ELF-1 (cell line): ENCODE data around the gene RASA3.

Source experiments
- DNase-seq: peaks from one replicate; pipeline ENCODE4 v3.0.0-alpha.2; 2016; ENCODE audit warnings: low read depth, low spot score

The RASA3 gene

DNA sequence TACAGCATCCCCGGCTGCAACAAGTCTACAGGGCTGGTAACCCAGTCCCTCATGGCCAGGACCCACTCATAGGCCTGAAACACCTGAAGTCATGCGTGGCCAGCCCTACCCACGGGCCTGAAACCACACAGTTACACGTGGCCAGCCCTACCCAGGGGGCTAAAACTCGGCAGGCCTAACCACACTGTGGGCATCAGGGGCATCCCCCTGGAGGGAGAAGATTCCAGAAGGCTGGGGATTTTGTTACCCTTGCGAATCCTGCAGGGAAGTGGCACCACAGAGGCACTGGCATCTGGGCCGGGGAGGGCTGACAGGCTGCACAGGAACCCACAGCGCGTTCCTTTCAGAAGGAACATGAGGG lies 110.1 kb downstream of the RASA3 start:
- DNase-seq, result no peak

DNA sequence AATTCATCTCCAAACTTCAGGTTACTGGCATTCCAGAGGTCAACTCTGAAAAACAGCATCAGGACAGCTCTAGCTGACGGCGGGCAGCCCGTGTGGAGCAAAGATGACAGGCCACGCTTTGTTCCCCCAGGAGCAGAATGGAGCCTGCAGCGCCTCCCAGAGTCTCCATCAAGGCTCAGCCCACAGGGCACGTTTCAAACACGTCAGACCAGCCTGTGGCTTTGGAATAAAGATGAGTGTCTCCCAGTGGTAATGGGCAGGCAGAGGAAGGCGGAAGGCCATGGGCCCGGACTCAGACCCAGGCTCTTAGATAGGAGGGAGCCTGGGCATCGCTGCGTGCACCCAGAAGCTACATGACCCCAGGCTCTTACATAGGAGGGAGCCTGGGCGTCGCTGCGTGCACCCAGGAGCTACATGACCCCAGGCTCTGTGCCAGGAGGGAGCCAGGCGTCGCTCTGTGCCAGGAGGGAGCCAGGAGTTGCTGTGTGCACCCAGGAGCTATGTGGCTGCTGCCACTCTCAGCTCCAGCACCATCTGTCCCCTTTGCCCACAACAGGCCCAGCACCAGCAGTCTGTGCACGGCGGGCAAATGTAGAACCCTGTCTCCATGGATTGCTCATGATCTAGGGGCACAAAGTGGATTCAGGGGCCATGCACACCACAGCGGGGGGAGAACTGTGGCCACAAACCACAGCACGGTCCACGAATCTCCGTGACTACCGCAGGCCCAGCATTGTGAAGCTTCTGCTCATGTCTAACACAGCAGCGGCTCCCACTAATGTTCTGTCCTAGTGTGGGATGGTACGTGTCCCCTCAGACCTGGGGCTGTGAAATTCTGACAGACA lies 110.7 kb downstream of the RASA3 start:
- DNase-seq, result no peak

DNA sequence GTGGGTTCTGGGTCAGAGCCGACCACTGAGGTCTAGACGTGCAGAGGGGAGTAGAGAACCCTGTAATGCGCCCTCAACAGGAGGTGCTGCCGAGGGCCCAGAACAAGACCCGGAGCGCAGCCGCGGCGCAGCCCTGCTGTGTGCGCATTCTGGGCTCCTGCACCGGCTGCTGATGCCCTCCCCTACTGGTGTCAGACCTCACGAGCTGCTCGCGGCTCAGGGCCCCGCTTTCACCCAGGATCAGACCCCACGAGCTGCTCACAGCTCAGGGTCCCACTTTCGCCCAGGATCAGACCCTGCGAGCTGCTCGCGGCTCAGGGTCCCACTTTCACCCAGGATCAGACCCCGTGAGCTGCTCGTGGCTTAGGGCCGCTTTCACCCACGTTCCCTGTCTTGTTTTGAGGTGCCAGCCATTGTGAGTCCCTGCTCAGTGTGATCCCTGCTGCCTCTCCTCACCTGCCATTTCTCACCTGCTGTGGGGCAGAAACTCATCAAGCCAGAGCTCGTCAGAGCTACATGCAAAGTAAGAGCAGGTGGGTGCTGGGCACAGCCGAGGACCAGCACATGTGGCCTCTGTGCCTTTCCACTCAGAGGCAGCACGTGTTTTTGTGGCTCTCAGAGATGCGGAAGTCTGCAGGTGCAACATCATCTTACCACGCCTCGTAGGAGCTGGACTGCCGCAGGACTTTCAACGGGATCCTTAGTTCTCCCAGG lies 111.5 kb downstream of the RASA3 start:
- no peak for DNase-seq

DNA sequence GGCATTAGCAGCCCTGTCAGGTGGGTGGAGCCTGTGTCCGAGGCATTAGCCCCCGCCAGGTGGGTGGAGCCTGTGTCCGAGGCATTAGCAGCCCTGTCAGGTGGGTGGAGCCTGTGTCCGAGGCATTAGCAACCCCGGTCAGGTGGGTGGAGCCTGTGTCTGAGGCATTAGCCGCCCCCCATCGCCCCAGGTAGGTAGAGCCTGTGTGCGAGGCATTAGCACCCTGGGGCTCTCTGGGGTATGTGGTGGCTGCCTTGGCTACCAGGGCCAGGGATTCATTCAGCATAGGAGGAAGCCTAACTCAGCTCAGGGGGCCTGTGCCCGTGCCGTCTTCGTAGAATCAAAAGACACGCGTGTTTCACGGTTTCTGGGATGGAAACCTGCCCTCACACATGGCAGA lies 112.3 kb downstream of the RASA3 start:
- DNase-seq, result peak; percentile 69

DNA sequence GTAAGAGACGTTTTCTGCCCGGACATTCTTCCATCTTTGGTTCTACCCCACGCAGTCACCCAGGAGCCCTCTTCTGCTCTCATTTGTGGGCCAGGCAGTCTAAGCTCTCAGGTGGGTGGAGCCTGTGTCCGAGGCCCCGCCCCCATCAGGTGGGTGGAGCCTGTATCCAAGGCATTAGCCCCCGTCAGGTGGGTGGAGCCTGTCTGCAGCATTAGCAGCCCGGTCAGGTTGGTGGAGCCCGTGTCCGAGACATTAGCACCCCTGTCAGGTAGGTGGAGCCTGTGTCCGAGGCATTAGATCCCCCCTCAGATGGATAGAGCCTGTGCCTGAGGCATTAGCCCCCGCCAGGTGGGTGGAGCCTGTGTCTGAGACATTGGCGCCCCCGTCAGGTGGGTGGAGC lies 113.1 kb downstream of the RASA3 start:
- DNase-seq, result peak; percentile 91

DNA sequence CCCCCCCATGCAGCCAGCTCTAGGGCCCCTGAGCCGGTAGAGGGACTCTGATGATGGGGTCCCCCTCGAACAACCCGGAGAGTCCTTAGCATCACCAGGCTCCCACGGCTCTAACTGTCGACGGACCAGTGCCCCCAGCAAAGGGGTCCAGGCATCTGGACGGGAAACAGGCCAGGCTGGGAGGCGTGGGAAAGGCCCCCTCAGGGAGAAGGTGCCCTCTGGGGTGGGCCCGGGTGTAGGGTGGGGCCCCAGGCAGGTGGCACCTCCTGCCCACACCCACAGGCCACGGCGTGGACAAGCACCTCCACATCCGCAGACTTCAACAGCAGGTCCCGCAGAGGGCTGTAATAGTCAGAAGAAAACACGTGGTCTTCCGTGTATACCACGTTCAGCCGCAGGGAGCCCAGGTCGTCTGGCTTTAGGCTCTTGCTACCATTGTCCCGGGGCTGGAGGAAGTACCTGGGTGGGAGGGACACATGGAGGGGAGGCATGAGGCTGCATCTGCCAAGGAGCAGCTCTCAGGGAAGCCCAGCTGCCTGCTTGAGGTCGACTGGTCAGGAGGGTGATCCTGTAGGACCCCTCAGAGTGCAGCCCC lies 113.9 kb downstream of the RASA3 start:
- DNase-seq, result no peak

DNA sequence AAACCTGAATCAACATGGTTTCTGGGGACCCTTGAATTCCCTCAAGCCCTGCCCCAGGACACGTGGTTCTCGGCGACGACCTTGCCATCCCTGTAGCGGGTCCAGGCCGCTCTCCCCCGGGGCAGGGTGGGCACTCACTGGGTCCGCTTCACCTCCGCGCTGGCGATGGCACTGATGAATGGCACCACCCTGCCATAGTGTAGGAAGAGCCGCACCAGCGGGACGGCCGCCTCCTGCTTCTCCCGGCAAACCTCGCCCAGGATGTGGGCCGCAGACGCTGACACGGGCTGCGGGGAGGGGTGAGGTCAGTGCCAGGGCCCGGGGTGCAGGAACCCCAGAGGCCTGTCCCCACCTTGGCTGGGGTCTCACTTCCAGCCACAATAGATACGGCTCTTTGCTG lies 114.5 kb downstream of the RASA3 start:
- DNase-seq, result no peak

DNA sequence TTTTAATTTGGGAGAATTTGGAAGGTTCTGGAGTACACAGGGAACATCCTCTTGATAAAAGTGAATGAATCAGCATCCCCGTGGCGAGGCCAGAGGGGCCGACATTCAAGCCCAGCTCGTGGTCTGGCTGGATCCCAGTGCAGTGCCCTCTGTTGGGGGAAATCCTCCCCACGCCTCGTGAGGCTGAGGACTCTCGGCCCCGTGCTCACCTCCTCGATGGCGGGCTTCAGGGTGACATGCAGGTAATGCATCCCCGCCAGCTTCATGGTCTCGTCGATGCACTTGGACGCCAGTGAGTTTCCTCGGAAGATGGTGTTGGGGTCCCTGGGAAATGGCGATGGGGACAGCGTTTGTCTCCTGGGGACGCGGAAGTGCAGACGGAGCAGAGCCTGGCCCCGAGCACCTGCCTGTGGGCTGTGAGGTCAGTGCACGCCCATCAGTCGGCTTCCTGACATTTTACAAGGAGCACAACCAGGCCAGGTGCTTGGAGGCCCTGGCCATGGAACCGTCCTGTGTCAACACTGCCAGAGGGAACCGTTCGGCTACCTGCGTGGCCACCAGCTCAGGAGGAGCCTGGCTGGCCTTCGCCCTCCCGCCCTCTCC lies 115.3 kb downstream of the RASA3 start:
- no peak for DNase-seq

DNA sequence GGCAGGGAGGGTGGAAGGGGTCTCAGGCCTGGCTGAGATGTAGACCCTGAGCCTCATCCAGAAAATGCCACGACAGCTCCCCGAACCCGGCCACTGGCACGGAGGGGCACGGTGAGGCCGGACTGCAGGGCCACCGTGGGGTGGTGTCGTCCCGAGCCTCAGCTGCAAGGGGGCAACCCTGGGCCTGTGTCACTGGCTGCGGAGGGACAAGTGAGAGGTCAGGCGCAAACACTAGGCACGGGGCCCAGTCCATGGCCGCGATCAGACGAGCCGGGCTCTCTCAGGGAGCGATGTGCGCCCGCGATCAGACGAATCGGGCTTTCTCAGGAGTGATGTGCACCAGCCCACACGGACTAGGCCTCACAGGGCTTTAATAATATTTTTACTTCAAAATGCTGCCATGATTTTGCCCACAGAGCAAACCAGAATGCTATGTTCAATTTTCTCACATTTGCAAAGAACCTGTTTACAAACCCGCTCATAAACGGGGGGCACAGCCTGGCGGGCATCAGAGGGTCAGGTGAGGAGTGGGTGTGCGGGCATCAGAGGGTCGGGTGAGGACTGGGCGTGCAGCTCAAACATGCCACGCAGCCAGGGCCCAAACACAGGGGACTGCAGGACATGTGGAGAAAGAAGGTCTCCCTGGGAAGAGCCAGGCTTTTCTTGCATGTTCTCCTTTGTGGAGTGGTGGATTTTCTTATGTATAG lies 115.9 kb downstream of the RASA3 start:
- no peak for DNase-seq

GRCh38 chr13:114015969-114016295 lies 116.5 kb downstream of the RASA3 start:
- no peak for DNase-seq

GRCh38 chr13:114015111-114015968 lies 117.1 kb downstream of the RASA3 start:
- DNase-seq, result no peak

GRCh38 chr13:114013952-114014629 lies 118.3 kb downstream of the RASA3 start:
- no peak for DNase-seq

- no peak for DNase-seq
Measured at GRCh38 chr13:114013336-114013735, 119.1 kb downstream of the RASA3 start.

GRCh38 chr13:114012921-114013320 lies 119.5 kb downstream of the RASA3 start:
- DNase-seq, result no peak

DNA sequence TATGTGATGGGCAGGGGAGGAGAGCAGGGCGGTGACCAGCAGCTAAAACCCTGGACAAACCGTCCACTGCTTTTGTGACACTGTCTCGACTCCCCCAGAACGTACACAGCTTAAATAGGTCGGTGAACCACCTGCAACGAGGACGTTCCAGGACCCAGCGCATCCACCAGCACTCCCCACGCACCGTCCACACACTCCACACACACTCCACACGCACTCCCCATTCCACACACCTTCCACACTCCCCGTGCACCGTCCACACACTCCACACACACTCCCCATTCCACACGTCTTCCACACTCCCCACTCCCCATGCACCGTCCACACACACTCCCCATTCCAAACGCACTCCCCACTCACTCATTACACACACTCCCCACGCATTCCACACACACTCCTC lies 120.3 kb downstream of the RASA3 start:
- no peak for DNase-seq

- no peak for DNase-seq
Measured at GRCh38 chr13:114011226-114011625, 121.2 kb downstream of the RASA3 start.

- no peak for DNase-seq
Measured at GRCh38 chr13:114010401-114011101, 121.9 kb downstream of the RASA3 start.

GRCh38 chr13:114009590-114010400 lies 122.6 kb downstream of the RASA3 start:
- no peak for DNase-seq
